ENCODE data around the gene TPPP.

TPPP gene

GRCh38 chr5:661891-662750 is 31.0 kb downstream of the TPPP start:
- no peaks in the 10 kb centered on the region for H3K4me1 ChIP-seq (ENCODE audit: low read length)
- TF ChIP-seq CTCF (IDR thresholded peaks at IDR 0.05; ENCODE audit: low read depth, low read length) = no peak
- TF ChIP-seq EZH2phosphoT487 (IDR thresholded peaks at IDR 0.05; ENCODE audit: low read depth) = no peak
- H3K79me2 ChIP-seq (ENCODE audit: low read length) = no peaks in the 10 kb centered on the region
- H4K20me1 ChIP-seq (ENCODE audit: insufficient read depth, low read length) = no peaks in the 10 kb centered on the region
- H3K9me3 ChIP-seq (ENCODE audit: insufficient read depth, low read length) = no peaks in the 10 kb centered on the region
- H3K9ac ChIP-seq (ENCODE audit: low read length) = no peak overlapping the region
- H2AFZ ChIP-seq (ENCODE audit: low read depth, low read length) = no peak overlapping the region
- peaks cover 18% of the 10 kb centered on the region for H3K36me3 ChIP-seq (replicated peaks; ENCODE audit: low read depth, low read length)
- H3K4me3 ChIP-seq (ENCODE audit: low read length) = no peak overlapping the region
- no peaks in the 10 kb centered on the region for H3K27me3 ChIP-seq (ENCODE audit: low read depth, low read length)
- no peak overlapping the region for H3K27ac ChIP-seq (ENCODE audit: low read length)
- H3K4me2 ChIP-seq (ENCODE audit: low read length) = no peak overlapping the region

GRCh38 chr5:660491-661030 is 32.6 kb downstream of the TPPP start:
- H3K4me2 ChIP-seq (ENCODE audit: low read length) = no peak overlapping the region
- TF ChIP-seq CTCF (IDR thresholded peaks at IDR 0.05; ENCODE audit: low read depth, low read length) (no peak), EZH2phosphoT487 (IDR thresholded peaks at IDR 0.05; ENCODE audit: low read depth) (no peak)
- no peak overlapping the region for H3K4me3 ChIP-seq (ENCODE audit: low read length)
- H3K27me3 ChIP-seq (ENCODE audit: low read depth, low read length) = no peaks in the 10 kb centered on the region
- no peaks in the 10 kb centered on the region for H3K9me3 ChIP-seq (ENCODE audit: insufficient read depth, low read length)
- H3K79me2 ChIP-seq (ENCODE audit: low read length) = no peaks in the 10 kb centered on the region
- H3K4me1 ChIP-seq (ENCODE audit: low read length) = no peaks in the 10 kb centered on the region
- H4K20me1 ChIP-seq (ENCODE audit: insufficient read depth, low read length) = no peaks in the 10 kb centered on the region
- peaks cover 20% of the 10 kb centered on the region for H3K36me3 ChIP-seq (replicated peaks; ENCODE audit: low read depth, low read length)
- no peak overlapping the region for H2AFZ ChIP-seq (ENCODE audit: low read depth, low read length)
- no peak overlapping the region for H3K9ac ChIP-seq (ENCODE audit: low read length)
- no peak overlapping the region for H3K27ac ChIP-seq (ENCODE audit: low read length)

- H3K27ac ChIP-seq (ENCODE audit: low read length) = no peak overlapping the region
- TF ChIP-seq EZH2phosphoT487 (IDR thresholded peaks at IDR 0.05; ENCODE audit: low read depth) (no peak), CTCF (IDR thresholded peaks at IDR 0.05; ENCODE audit: low read depth, low read length) (no peak)
- H3K9me3 ChIP-seq (ENCODE audit: insufficient read depth, low read length) = no peaks in the 10 kb centered on the region
- no peaks in the 10 kb centered on the region for H3K4me1 ChIP-seq (ENCODE audit: low read length)
- H3K9ac ChIP-seq (ENCODE audit: low read length) = no peak overlapping the region
- no peaks in the 10 kb centered on the region for H3K27me3 ChIP-seq (ENCODE audit: low read depth, low read length)
- no peak overlapping the region for H3K4me2 ChIP-seq (ENCODE audit: low read length)
- no peaks in the 10 kb centered on the region for H3K79me2 ChIP-seq (ENCODE audit: low read length)
- H3K36me3 ChIP-seq (replicated peaks; ENCODE audit: low read depth, low read length) = peaks cover 20% of the 10 kb centered on the region
- no peaks in the 10 kb centered on the region for H4K20me1 ChIP-seq (ENCODE audit: insufficient read depth, low read length)
- H3K4me3 ChIP-seq (ENCODE audit: low read length) = no peak overlapping the region
- no peak overlapping the region for H2AFZ ChIP-seq (ENCODE audit: low read depth, low read length)
Observed at GRCh38 chr5:659496-660263, 33.5 kb downstream of the TPPP start.

GRCh38 chr5:658103-658502 is 35.0 kb downstream of the TPPP start:
- no peak for TF ChIP-seq EZH2phosphoT487 (IDR thresholded peaks at IDR 0.05; ENCODE audit: low read depth)
- Histone ChIP-seq H3K79me2 (ENCODE audit: low read length) (no peaks in the 10 kb centered on the region), H3K9me3 (ENCODE audit: insufficient read depth, low read length) (no peaks in the 10 kb centered on the region), H4K20me1 (ENCODE audit: insufficient read depth, low read length) (no peaks in the 10 kb centered on the region), H3K4me2 (ENCODE audit: low read length) (no peak overlapping the region), H3K36me3 (replicated peaks; ENCODE audit: low read depth, low read length) (peaks cover 21% of the 10 kb centered on the region), H3K9ac (ENCODE audit: low read length) (no peak overlapping the region), H3K27ac (ENCODE audit: low read length) (no peak overlapping the region), H2AFZ (ENCODE audit: low read depth, low read length) (no peak overlapping the region), H3K27me3 (ENCODE audit: low read depth, low read length) (no peaks in the 10 kb centered on the region), H3K4me3 (ENCODE audit: low read length) (no peak overlapping the region), H3K4me1 (ENCODE audit: low read length) (no peaks in the 10 kb centered on the region)

Data from OCI-LY3 (cell line).